ENCODE results near the gene GJD4.

GRCh38 chr10:35561715-35562114 lies 43.4 kb upstream of the GJD4 start:
- TF ChIP-seq CTCF (IDR thresholded peaks at IDR 0.05) (no peak), POLR2A (IDR thresholded peaks at IDR 0.05) (no peak)
